B cell (primary cell): ENCODE data around the gene TK2. TPM values are rescaled to one million over a fixed set of nuclear protein-coding genes. Genes with fewer than 3 reads are reported as not detected.
"Not testable (repeated sequence)": the region's sequence is repeated elsewhere in the genome, so short reads cannot be mapped to it uniquely, and the experiment has no call there.

Source experiments
- ATAC-seq: fragments of 200-7000 bp; cut with Tn5 transposase; one replicate; pipeline ENCODE4 v1.10.0; 2021; ENCODE audit warnings: low read depth, mild to moderate bottlenecking, moderate number of reproducible peaks, moderate library complexity
- CTCF ChIA-PET: fragments of 350-600 bp; sonication (Branson Sonifier 250); formaldehyde crosslinking; loops from one replicate; lab custom pipeline; 2021; ENCODE audit warnings: antibody characterized with exemption, inconsistent platforms; lab: Charles Lee
- POLR2A ChIA-PET: fragments of 350-600 bp; sonication (Branson Sonifier 250); formaldehyde crosslinking; loops from one replicate; lab custom pipeline; 2021; ENCODE audit warnings: antibody characterized with exemption; lab: Charles Lee
- DNase-seq: peaks from one replicate; pipeline ENCODE4 v3.0.0; 2013
- H2AFZ ChIP-seq: 2 replicates; pipeline ENCODE4 v1.6.1; 2012; ENCODE audit warnings: mild to moderate bottlenecking, low read depth, low read length; ENCODE audit not compliant: insufficient read depth, poor library complexity, severe bottlenecking
- H3K27ac ChIP-seq, 2 donors: 1 replicate in 1 of 2; 2 replicates in 1 of 2; pipeline ENCODE4 v1.5.1; 2012 to 2013; ENCODE audit warnings: low read length in 2 of 2, mild to moderate bottlenecking in 2 of 2, moderate library complexity in 1 of 2
- H3K27me3 ChIP-seq, 4 experiments: fragments of 200-600 bp in 1 of 4; sonication (generic) in 1 of 4; replicated peaks in 1 of 4; 1 replicate in 2 of 4; 2 replicates in 2 of 4; pipeline versions ENCODE4 v1.6.1 to v1.7.0; 2013 to 2016; ENCODE audit warnings: low read length in 3 of 4, mild to moderate bottlenecking in 2 of 4, mixed read lengths in 1 of 4, moderate library complexity in 1 of 4; ENCODE audit not compliant: insufficient read depth in 4 of 4, control insufficient read depth in 3 of 4; ENCODE audit errors: control extremely low read depth in 1 of 4
- H3K36me3 ChIP-seq, 2 experiments: replicated peaks in 1 of 2; 1 replicate in 1 of 2; 2 replicates in 1 of 2; pipeline versions ENCODE4 v1.6.1 to v1.7.1; 2013; ENCODE audit warnings: low read length in 1 of 2; ENCODE audit not compliant: insufficient read depth in 2 of 2, control insufficient read depth in 1 of 2; ENCODE audit errors: control extremely low read depth in 1 of 2, extremely low read depth in 1 of 2
- H3K4me1 ChIP-seq, 2 donors: fragments of 200-600 bp in 1 of 2; sonication (generic) in 1 of 2; 1 replicate in 1 of 2; 2 replicates in 1 of 2; pipeline versions ENCODE4 v1.5.1 to v1.6.1; 2013 to 2017; ENCODE audit warnings: low read length in 2 of 2; ENCODE audit not compliant: control insufficient read depth in 2 of 2, insufficient read depth in 2 of 2
- H3K4me2 ChIP-seq: replicated peaks from 2 replicates; pipeline ENCODE3; 2012; ENCODE audit warnings: mild to moderate bottlenecking, low read depth, low read length; ENCODE audit not compliant: poor library complexity, severe bottlenecking
- H3K4me3 ChIP-seq, 5 experiments: fragments of 200-600 bp in 1 of 5; sonication (generic) in 1 of 5; 1 replicate in 3 of 5; 2 replicates in 2 of 5; pipeline versions ENCODE4 v1.5.1 to v1.7.0; 2011 to 2016; ENCODE audit warnings: low read length in 4 of 5, mild to moderate bottlenecking in 4 of 5, low read depth in 2 of 5, control low read depth in 1 of 5, moderate library complexity in 1 of 5; ENCODE audit not compliant: insufficient read depth in 1 of 5; ENCODE audit errors: control extremely low read depth in 1 of 5, extremely low read depth in 1 of 5
- H3K79me2 ChIP-seq: fragments of 200-600 bp; sonication (generic); one replicate; pipeline ENCODE4 v1.6.0; 2016; ENCODE audit warnings: low read length; ENCODE audit not compliant: control insufficient read depth, insufficient read depth
- H3K9ac ChIP-seq: fragments of 200-600 bp; sonication (generic); 2 replicates; pipeline ENCODE4 v1.6.1; 2017; ENCODE audit warnings: mild to moderate bottlenecking, low read length, moderate library complexity
- H3K9me3 ChIP-seq, 3 donors: one replicate each; pipeline versions ENCODE4 v1.6.1 to v1.7.1; 2013; ENCODE audit warnings: low read length in 2 of 3; ENCODE audit not compliant: control insufficient read depth in 2 of 3, insufficient read depth in 1 of 3; ENCODE audit errors: control extremely low read depth in 1 of 3
- H4K20me1 ChIP-seq: 2 replicates; pipeline ENCODE4 v1.6.0; 2012; ENCODE audit warnings: mild to moderate bottlenecking, low read length; ENCODE audit not compliant: insufficient read depth, control insufficient read depth, poor library complexity, severe bottlenecking
- H3K27ac Mint-ChIP-seq: one replicate; pipeline ENCODE4 v1.8.0; 2021; ENCODE audit warnings: mixed read lengths
- H3K27me3 Mint-ChIP-seq: one replicate; pipeline ENCODE4 v1.8.0; 2021; ENCODE audit warnings: mixed read lengths
- H3K4me1 Mint-ChIP-seq: one replicate; pipeline ENCODE4 v1.8.0; 2021; ENCODE audit warnings: mixed read lengths
- H3K4me3 Mint-ChIP-seq: one replicate; pipeline ENCODE4 v1.8.0; 2021; ENCODE audit warnings: mixed read lengths
- H3K9me3 Mint-ChIP-seq: one replicate; pipeline ENCODE4 v1.8.0; 2022; ENCODE audit warnings: mixed read lengths; ENCODE audit not compliant: insufficient read depth
- EZH2 ChIP-seq: IDR thresholded peaks from 2 replicates; pipeline ENCODE4 v1.6.1; 2012; ENCODE audit warnings: borderline replicate concordance, low read depth, mild to moderate bottlenecking, moderate library complexity, low read length; ENCODE audit not compliant: insufficient read depth, poor library complexity, severe bottlenecking
- WGBS: methylation state at CpG from one replicate; pipeline ENCODE4 v1.1.5; 2013; ENCODE audit warnings: missing lambda C conversion rate; ENCODE audit not compliant: insufficient coverage; 5-methylcytosine and 5-hydroxymethylcytosine counted together
- intact Hi-C: fragments of 100-400 bp; cut with micrococcal nuclease; formaldehyde crosslinking; loops from one replicate; pipeline ENCODE4 v1.10.0; 2022
- polyA plus RNA-seq: library from polyadenylated mRNA; depleted of rRNA; stranded (reverse); fragments of >200 nt; gene quantifications from 2 replicates; pipeline ENCODE4 v1.2.3, GENCODE V29; 2012
- total RNA-seq, 2 donors: library from RNA; stranded (reverse); fragments of 120-200 nt in 1 of 2; gene quantifications; 1 replicate in 1 of 2; 2 replicates in 1 of 2; pipeline versions ENCODE4 v1.2.3 to v1.2.4, GENCODE V29; 2013 to 2022
- TF ChIP-seq, protein P1 (sequence below): fragments of 200-600 bp; IDR thresholded peaks from one replicate; pipeline ENCODE4 v1.8.0; 2022; ENCODE audit warnings: antibody characterized with exemption, mild to moderate bottlenecking

TK2 gene
- total and polyA plus RNA-seq, 2 donors (not counting 1 experiment from before 2014, with no cell fraction given), result 2.9 to 9.7 TPM

DNA sequence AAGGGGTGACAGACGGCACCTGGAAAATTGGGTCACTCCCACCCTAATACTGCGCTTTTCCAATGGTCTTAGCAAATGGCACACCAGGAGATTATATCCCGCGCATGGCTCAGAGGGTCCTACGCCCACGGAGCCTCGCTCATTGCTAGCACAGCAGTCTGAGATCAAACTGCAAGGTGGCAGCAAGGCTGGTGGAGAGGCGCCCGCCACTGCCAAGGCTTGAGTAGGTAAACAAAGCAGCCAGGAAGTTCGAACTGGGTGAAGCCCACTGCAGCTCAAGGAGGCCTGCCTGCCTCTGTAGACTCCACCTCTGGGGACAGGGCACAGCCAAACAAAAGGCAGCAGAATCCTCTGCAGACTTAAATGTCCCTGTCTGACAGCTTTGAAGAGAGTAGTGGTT lies 53.7 kb downstream of the TK2 start:
- CTCF ChIA-PET, result interaction anchor here (1.0 kb wide), 1 partner anchor 16 kb away, joined by 3 read pairs; no protein-coding TSS in a partner anchor
- not testable (repeated sequence) for H3K4me3 Mint-ChIP-seq

DNA sequence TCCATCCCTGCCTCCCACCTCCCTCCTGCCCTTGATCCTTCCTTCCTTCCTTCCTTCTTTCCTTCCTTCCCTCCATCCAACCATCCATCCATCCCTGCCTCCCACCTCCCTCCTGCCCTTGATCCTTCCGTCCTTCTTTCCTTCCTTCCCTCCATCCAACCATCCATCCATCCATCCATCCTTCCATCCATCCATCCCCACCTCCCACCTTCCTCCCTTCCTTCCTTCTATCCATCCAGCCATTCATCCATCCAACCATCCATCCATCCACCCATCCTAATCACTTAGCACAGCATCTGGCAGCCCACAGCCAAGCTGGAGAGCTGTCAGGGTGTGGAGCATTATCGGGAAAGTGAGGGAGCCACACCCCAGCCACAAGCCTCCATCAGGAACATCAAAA lies 54.5 kb downstream of the TK2 start:
- no peak overlapping the region for H3K4me3 Mint-ChIP-seq
- no peak overlapping the region for H3K27ac ChIP-seq
- H3K27me3 Mint-ChIP-seq, result peaks cover 8% of the 10 kb centered on the region
- H3K4me1 Mint-ChIP-seq, result peaks cover 8% of the 10 kb centered on the region
- no peak overlapping the region for H3K9ac ChIP-seq
- H3K9me3 Mint-ChIP-seq, result no peaks in the 10 kb centered on the region
- H2AFZ ChIP-seq, result no peak overlapping the region
- intact Hi-C loops, result no loop called here
- no peaks in the 10 kb centered on the region for H3K36me3 ChIP-seq
- H3K27me3 ChIP-seq, result peaks cover 0 to 19% (median 0%) of the 10 kb centered on the region in 4 experiments
- no peaks in the 10 kb centered on the region for H3K79me2 ChIP-seq
- CTCF ChIA-PET, result no interaction called here
- TF ChIP-seq EZH2, result no peak
- TF ChIP-seq, protein P1, sequence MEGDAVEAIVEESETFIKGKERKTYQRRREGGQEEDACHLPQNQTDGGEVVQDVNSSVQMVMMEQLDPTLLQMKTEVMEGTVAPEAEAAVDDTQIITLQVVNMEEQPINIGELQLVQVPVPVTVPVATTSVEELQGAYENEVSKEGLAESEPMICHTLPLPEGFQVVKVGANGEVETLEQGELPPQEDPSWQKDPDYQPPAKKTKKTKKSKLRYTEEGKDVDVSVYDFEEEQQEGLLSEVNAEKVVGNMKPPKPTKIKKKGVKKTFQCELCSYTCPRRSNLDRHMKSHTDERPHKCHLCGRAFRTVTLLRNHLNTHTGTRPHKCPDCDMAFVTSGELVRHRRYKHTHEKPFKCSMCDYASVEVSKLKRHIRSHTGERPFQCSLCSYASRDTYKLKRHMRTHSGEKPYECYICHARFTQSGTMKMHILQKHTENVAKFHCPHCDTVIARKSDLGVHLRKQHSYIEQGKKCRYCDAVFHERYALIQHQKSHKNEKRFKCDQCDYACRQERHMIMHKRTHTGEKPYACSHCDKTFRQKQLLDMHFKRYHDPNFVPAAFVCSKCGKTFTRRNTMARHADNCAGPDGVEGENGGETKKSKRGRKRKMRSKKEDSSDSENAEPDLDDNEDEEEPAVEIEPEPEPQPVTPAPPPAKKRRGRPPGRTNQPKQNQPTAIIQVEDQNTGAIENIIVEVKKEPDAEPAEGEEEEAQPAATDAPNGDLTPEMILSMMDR, result no peak
- DNase-seq (no peak), ATAC-seq (no peak)
- no peaks in the 10 kb centered on the region for H3K4me1 ChIP-seq
- no peak overlapping the region for H3K4me3 ChIP-seq
- no peaks in the 10 kb centered on the region for H4K20me1 ChIP-seq
- whole genome bisulfite sequencing, result 92% methylated on average over 1 of the region's 2 CpGs
- no peak overlapping the region for H3K27ac Mint-ChIP-seq
- peaks cover 0 to 4% (median 0%) of the 10 kb centered on the region in 3 donors for H3K9me3 ChIP-seq
- H3K4me2 ChIP-seq, result no peak overlapping the region
- POLR2A ChIA-PET, result interaction anchor here (0.7 kb wide), 1 partner anchor 8 kb away, joined by 3 read pairs; no protein-coding TSS in a partner anchor

More for the DNA sequence above, 53.7 kb downstream of the TK2 start:
- H3K4me3 ChIP-seq, intact Hi-C loops, H3K4me1 Mint-ChIP-seq, H3K36me3 ChIP-seq, H3K27me3 Mint-ChIP-seq, POLR2A ChIA-PET, H4K20me1 ChIP-seq, DNase-seq, H3K27ac ChIP-seq, H3K4me2 ChIP-seq, H3K27ac Mint-ChIP-seq, H3K9me3 Mint-ChIP-seq, H3K4me1 ChIP-seq, ATAC-seq, H2AFZ ChIP-seq, H3K9me3 ChIP-seq, H3K9ac ChIP-seq, H3K79me2 ChIP-seq: not testable (repeated sequence)
- 92% methylated on average over 2 of the region's 10 CpGs for WGBS
- peaks cover 0 to 16% (median 0%) of the 10 kb centered on the region in 4 experiments for H3K27me3 ChIP-seq
